ENCODE data around the gene ADH5. TPM values are rescaled to one million over a fixed set of nuclear protein-coding genes. Genes with fewer than 3 reads are reported as not detected.

ADH5 gene
- total RNA-seq, 3 donors from 2014 or later: 136 to 236 (median 192) TPM

DNA sequence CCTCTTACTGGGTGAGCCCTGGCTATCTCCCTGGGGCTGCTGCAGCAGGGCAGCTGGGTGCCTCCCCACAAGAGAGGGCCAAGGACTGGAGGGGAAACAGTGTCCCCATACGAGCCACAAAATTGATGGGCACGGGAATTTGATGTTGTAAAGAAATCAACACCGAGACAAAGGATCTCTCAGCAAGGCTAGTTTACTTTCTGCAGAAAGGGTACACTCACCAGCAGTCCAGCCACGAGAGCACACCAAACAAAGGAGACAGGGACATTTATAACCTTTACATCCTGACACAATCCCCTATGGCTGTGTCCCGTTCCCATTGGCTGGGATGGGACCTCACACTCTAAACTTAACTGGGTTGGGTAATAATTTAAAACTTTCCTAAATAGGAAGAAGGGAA is 67.2 kb downstream of the ADH5 start:
- no peak overlapping the region for H3K4me3 ChIP-seq
- TF ChIP-seq, protein P1, sequence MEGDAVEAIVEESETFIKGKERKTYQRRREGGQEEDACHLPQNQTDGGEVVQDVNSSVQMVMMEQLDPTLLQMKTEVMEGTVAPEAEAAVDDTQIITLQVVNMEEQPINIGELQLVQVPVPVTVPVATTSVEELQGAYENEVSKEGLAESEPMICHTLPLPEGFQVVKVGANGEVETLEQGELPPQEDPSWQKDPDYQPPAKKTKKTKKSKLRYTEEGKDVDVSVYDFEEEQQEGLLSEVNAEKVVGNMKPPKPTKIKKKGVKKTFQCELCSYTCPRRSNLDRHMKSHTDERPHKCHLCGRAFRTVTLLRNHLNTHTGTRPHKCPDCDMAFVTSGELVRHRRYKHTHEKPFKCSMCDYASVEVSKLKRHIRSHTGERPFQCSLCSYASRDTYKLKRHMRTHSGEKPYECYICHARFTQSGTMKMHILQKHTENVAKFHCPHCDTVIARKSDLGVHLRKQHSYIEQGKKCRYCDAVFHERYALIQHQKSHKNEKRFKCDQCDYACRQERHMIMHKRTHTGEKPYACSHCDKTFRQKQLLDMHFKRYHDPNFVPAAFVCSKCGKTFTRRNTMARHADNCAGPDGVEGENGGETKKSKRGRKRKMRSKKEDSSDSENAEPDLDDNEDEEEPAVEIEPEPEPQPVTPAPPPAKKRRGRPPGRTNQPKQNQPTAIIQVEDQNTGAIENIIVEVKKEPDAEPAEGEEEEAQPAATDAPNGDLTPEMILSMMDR (IDR thresholded peaks at IDR 0.05): no peak
- DNase-seq: no peak
- H3K36me3 ChIP-seq (ENCODE audit: low read depth): no peaks in the 10 kb centered on the region
- H3K4me1 ChIP-seq (ENCODE audit: low read depth): peaks cover 25% of the 10 kb centered on the region
- ATAC-seq: no peak
- peaks cover 14% of the 10 kb centered on the region for H3K9me3 ChIP-seq
- intact Hi-C loops (cut with DNase I, micrococcal nuclease): no loop called here

Other genes with a start within 250 kb of the ADH5 start
- gene EIF4E, start 159.7 kb downstream of the ADH5 start, total RNA-seq: 10 to 100 TPM; 66.7 to 87.6 (median 81.0) TPM
- 10 to 100 TPM; 53.7 to 70.1 (median 55.0) TPM for gene METAP1, start 93.1 kb downstream of the ADH5 start, total RNA-seq
- under 1 TPM; 0.19 to 0.41 (median 0.23) TPM for gene ADH4, start 55.5 kb upstream of the ADH5 start, total RNA-seq
- gene ADH6, start 130.5 kb upstream of the ADH5 start, total RNA-seq: 10 to 100 TPM in 2 of 3 donors, 1 to 10 TPM in 1; 6.2 to 18.6 (median 16.6) TPM
- gene ADH1A, start 202.2 kb upstream of the ADH5 start, total RNA-seq: 1 to 10 TPM in 1 of 3 donors, under 1 TPM in 2; 0.20 to 2.4 (median 0.80) TPM
- 100 to 1,000 TPM in 2 of 3 donors, 10 to 100 TPM in 1; 43.9 to 447 (median 179) TPM for gene ADH1B, start 232.6 kb upstream of the ADH5 start, total RNA-seq

Data from mucosa of descending colon (tissue), 3 donors.